ENCODE measurements around the gene RNU5B-1.

RNU5B-1 gene

DNA sequence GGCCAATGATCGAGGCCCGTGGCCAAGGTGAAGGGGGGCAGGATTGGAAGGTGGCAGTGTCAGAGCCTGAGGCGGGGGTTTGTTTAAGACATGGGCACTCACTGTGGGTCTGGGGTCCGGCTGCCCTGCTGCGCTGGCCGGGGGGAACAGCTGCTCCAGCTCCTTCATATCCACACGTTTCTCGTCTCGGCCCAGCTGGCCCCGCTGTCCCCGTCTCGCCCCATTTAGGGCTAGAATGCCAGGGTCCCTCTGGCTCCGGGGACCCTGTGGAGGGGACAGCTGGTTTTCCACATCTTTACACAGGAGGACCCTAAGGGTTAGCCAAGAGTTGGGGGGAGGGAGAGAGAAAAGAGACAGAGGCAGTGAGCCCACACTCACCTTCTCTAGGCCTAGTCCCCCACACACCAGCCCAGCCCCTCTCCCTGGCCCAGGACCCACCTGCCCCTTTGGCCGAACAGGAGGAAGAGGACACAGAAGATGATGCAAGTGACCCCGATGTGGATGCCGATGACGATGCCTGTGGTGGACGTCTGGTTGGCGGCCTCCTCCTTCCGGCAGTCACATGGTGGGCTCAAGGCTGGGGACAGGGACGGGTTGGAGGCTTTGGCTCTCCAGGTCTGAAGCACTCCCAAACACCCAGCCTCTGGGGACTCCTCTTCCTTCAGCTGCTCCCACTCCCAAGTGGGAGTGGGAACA, 25.0 kb downstream of the RNU5B-1 start:
- no peak for DNase-seq

DNA sequence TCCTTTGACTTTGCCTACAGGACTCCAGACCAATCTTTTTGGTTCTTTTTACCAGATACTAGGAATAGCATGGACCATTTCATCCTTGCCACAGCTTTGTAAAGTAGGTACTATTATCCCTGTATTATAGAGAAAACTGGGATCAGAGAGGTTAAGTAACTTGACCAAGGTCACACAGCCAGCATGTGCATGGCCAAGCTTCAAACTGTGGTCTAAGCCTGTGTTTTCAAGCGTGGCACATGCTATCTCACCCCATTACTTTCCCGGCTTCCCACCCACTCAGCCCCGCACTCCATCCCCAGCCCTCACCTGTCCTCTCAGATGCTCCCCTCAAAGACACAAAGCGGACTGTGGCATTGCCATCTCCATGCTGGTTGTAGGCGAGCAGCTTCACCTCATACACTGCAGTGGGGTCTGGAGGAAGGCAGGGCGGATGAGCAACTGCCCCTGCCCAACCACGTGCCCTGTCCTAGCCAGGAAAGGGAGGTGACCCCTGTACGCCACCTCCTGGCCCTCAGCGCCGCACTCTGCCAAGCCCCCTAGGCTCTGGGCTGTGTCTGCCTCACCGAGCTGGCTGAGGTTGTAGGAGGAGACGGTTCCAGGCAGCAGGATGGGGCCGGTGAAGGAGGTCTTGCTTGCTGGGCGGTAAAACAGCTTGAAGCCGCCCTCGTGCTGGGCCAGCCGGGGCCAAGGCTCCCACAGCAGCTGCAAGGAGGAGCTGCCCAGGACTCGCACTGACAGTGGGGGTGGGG, 25.7 kb downstream of the RNU5B-1 start:
- no peak for DNase-seq

GRCh38 chr15:65330934-65331645, 26.6 kb downstream of the RNU5B-1 start:
- DNase-seq, result no peak

- DNase-seq, result no peak
Measured at GRCh38 chr15:65331811-65332210, 27.3 kb downstream of the RNU5B-1 start.

DNA sequence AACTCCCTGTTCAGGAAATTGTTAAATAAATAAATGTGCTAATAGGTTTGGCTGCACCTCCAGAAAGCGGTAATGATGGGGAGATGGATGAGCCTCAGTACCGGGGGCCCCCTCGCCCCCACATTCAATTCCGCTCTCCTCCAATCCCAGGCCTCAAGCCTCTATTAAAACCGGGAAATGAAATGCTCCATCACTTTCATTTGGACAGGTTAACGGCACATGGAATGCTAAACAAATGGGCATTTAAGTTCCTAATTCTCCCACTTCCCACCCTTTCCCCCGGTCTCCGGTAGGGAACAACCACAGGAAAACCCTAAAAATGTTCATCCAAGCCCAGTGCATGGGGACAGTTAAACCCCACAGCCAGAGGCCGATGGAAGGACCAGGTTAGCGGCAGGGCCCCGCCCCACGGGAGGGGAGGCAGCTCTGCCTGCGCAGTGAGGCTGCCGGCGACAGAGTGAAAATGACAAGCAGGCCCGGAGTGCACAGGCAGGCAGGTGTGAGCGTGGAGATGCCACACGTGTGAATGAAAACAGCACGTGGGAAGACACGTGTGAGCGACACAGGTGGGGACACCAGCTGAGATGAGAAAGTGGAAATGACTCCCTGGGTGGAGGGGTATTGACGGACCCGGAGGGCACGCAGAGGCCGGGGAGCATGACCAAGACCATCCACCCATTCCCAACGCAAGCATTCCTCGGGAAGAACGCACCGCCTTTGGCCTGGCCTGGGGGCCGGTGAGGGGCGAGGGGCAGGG, 28.1 kb downstream of the RNU5B-1 start:
- no peak for DNase-seq

DNA sequence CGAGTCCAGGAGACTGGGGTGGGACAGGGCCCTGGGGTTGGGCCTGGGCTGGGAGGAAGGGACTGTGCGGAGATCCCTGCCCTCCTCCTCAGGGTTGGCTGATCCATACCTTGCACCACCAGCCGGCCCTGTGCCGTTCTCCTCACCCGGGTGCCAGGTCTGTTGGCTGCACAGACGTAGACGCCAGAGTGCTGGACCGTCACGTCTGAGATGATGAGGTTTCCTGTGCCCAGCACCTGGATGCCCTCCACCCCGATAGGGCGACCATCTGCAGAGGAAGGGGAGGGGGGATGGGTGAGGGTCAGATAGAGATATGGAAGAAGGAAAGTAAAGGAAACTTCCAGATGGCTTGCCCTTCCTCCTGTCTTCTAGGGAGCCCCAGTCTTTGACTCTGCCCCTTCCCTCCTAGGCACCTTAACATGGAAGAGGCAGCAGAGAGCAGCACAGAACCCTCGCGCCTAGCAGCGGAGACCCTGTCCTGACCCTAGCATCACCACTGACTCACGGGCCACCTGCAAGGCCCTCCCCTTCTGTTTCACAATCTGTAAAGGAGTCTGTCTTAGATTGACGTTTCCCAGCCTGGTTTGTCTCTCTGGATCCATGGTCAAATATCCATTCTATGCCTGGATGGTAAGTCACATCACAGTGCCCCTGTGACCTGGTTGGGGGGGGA, 28.8 kb downstream of the RNU5B-1 start:
- no peak for DNase-seq

- no peak for DNase-seq
Measured at GRCh38 chr15:65333856-65334255, 29.4 kb downstream of the RNU5B-1 start.

- no peak for DNase-seq
Measured at GRCh38 chr15:65334586-65335231, 30.2 kb downstream of the RNU5B-1 start.

DNA sequence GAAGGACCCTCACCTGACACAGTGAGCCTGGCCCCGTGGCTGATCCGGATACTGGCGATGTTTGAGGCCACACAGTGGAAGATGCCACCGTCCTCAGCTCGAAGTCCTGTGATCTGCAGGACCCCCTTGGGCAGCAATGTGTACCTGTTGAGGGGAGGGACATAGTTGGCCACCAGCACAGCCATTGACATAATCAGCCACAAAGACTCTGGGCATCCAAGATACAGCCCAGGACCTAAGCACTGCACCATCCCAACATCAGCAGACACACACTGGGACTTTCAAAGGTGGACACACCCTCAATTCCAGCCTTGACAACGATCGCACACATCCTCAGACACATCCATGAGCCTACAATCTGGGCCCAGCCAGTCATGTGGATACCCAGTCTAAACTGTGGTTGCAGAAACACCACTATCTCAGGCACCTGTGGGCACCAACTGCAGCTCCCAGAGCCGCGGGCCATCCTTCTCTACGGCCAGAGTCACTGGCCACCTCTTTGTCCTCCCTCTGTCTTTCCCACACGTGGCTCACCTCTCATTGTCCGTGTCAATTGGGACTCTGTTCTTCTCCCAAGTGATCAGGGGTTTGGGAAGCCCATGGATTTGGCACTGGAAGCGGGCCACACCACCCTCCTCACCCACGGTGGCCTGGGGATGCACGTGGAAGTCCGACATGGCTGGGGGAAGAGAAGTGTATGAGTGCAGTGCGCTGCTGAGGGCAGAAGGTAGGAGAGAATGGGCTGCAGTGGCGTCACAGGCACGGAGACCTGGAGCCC, 31.0 kb downstream of the RNU5B-1 start:
- DNase-seq, result no peak

DNA sequence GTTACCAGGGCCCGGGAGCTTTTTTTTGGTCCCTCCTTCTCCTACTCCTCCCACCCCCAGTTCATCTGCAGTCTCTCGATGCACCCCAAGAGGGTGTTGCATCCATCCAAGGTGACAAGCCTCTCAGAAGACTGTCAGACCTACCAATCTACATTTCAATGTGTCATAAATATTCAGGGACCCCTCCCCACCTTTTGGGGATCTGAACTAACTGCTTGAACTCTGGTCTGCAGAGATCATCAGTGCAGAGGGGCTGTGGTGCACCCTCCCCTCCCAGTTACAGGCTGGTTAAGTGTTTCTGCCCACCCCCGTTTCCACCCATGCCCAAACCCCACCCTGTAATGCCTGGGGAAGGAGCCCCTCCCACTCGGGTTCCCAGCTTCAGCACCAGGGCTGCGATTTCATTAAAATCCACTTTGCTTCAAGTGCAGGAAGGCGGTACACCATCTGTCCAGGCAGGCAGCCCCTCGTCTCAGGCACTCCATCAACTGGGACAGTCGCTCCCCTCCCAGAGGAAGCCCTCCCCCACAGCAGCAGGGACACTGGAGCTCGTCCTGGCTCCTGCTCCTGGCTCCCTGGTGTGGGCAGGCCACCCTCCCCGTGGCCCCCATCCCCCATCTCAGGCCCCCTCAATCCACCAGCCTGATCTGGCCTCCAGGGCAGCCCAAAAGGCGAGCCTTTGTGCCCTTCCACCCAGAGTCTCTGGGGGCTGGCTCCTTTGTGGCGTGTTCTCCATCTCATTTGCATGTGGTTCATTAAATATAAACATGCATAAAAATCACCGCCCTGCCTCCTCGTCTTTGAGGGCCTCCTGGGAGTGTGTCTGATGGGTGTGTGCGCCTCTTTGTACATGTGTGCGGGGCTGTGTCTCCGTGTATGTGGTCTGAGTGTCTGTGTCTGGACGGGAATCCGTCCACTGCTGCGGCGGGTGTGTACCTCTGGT, 32.3 kb downstream of the RNU5B-1 start:
- no peak for DNase-seq

DNA sequence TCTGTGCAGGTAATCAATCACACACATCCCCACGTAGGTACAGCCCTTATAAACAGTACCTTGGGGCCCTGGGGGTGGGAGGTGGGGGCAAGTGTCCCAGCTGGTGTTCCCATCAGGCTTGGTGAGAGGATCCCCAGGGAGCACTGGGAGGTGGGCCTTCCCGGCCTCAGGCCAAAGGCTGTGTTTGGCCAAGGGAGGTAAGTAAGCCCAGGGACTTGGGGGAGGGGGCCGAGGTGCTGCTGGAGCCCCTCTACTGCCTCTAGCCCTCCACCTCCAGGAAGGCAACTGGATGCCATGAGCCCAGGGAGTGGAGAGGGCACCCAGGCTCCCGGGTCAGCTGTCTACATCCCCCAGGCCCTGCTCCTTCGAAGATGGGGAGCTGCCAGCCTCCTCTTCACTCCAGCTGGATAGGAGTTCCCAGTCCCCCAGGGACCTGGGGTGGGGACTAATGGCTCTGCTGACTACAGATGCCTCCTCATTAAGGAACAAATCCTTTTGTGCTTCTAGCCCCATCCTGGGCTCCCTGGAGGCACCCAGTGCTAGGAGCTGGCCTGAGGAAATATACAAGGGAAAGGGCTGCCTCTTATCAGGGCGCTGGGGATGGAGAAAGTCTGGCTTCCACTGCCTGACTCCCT, 33.1 kb downstream of the RNU5B-1 start:
- DNase-seq, result no peak

DNA sequence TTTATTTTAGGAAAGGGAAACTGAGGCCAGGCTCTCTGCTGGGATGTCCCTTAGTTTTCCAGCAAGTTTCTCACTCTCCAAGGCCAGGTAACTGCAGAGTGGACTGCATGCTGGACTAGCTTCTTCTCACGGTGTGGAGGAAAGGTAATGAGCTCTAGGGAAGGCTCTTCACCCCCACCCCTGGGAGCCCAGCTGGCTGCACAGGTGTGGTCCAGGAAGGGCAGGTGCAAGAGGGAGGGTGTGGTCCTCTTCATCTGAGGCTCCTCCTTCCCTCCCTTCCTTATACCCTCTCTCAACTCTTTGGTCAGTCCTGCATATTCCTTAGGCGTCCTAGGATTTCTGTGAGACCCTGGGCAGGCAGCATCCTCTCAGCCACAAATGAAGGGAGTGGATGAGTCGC, 33.9 kb downstream of the RNU5B-1 start:
- no peak for DNase-seq

DNA sequence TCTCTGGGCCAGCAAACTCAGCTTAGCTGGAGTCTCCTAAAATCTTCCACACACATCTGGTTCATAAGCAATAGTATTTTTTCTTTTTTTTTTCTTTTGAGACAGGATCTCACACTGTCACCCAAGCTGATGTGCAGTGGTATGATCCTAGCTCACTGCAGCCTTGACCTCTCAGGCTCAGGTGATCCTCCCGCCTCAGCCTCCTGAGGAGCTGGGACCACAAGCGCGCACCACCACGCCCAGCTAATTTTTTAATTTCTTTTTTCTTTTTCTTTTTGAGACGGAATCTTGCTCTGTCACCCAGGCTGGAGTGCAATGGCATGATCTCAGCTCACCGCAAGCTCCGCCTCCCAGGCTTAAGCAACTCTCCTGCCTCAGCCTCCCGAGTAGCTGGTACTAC, 34.3 kb downstream of the RNU5B-1 start:
- no peak for DNase-seq

DNA sequence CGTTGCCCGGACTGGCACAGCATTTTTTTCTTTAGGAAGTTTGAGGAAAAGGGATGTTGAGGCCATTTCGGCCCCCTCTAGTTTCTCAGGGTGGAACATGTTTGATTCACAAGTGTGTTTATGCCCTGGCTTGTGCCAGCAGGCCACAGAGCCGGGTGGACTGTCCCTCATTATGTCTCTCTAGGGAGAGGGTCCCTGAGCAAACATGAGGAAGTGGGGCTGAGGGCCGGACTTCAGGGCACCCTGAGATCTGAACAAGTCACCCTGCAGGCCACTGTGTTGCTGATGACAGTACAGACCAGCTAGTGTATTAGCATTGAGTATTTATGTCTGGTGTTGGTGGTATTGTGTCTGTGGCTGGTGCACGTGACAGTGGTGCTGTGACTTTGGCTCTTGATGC, 34.9 kb downstream of the RNU5B-1 start:
- no peak for DNase-seq

- no peak for DNase-seq
Measured at GRCh38 chr15:65339920-65340319, 35.4 kb downstream of the RNU5B-1 start.

- DNase-seq, result no peak
Measured at GRCh38 chr15:65342493-65342892, 38.0 kb downstream of the RNU5B-1 start.

DNA sequence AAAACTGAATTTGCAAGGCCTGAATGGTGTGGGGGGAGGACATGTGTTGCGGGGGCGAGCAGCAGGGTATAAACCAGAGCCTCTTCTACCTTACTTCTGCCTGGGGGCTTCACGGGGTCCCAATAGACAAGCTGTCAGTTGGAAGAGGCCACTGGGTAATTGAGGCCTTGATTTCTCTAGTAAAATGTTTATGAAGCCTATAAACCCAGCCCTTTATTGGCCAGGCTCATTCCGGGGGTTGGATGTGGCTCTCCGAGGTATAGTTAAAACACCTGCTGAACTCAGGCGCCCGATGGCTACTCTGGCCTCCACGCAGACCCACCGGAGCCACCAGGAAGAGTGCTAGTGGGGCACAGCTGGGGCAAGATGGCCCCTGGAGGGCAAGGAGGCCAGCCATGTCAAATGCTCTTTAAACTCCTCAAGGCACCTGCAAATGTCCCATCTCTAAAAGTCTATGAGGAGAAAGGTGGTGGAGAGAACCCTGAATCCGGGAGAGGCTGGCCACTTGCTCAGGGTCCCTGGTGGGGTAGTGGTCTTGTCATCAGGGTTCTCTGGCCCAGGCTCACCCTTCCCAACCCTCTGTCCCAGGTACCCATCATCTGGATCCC, 39.0 kb downstream of the RNU5B-1 start:
- DNase-seq, result no peak

GRCh38 chr15:65344214-65344913, 39.9 kb downstream of the RNU5B-1 start:
- DNase-seq, result no peak

GRCh38 chr15:65344914-65345275, 40.4 kb downstream of the RNU5B-1 start:
- no peak for DNase-seq
